Measurements from ENCODE around the gene SPATA17. TPM values are rescaled to one million over a fixed set of nuclear protein-coding genes. Genes with fewer than 3 reads are reported as not detected.

SPATA17 gene
- total and polyA plus RNA-seq, 2 experiments from 2014 or later: 1.2 to 3.5 TPM

- TF ChIP-seq, protein P1, sequence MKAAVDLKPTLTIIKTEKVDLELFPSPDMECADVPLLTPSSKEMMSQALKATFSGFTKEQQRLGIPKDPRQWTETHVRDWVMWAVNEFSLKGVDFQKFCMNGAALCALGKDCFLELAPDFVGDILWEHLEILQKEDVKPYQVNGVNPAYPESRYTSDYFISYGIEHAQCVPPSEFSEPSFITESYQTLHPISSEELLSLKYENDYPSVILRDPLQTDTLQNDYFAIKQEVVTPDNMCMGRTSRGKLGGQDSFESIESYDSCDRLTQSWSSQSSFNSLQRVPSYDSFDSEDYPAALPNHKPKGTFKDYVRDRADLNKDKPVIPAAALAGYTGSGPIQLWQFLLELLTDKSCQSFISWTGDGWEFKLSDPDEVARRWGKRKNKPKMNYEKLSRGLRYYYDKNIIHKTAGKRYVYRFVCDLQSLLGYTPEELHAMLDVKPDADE (IDR thresholded peaks at IDR 0.05): no peak
- no peak for TF ChIP-seq ZNF331 (CRISPR knock-in tag; IDR thresholded peaks at IDR 0.05; ENCODE audit: low read depth)
- TF ChIP-seq ZNF114 (CRISPR knock-in tag; IDR thresholded peaks at IDR 0.05): no peak
- no peak for TF ChIP-seq POLR2AphosphoS5 (IDR thresholded peaks at IDR 0.05; ENCODE audit: low read depth)
- TF ChIP-seq STAT1 (IDR thresholded peaks at IDR 0.05; ENCODE audit: unreplicated experiment): no peak
- TF ChIP-seq EZH2phosphoT487 (IDR thresholded peaks at IDR 0.05; ENCODE audit: unreplicated experiment): no peak
- TF ChIP-seq CREB1 (CRISPR knock-in tag; IDR thresholded peaks at IDR 0.05; ENCODE audit: low read depth): no peak
Observed at GRCh38 chr1:217907504-217907903, 276.4 kb downstream of the SPATA17 start (continued).

GRCh38 chr1:217910203-217910602 is 279.1 kb downstream of the SPATA17 start:
- Mint-ChIP-seq H3K9me3 (no peaks in the 10 kb centered on the region), H3K27ac (no peak overlapping the region), H3K27me3 (ENCODE audit: insufficient read depth, low read depth, poor library complexity) (peaks cover 3% of the 10 kb centered on the region), H3K4me1 (no peaks in the 10 kb centered on the region), H3K4me3 (no peak overlapping the region), H3K36me3 (ENCODE audit: low read depth) (no peaks in the 10 kb centered on the region)
- H3K79me2 ChIP-seq (replicated peaks; ENCODE audit: insufficient read depth): no peaks in the 10 kb centered on the region
- no peak for DNase-seq (ENCODE audit: low spot score)
- H3K4me1 ChIP-seq (ENCODE audit: insufficient read depth): no peaks in the 10 kb centered on the region
- H3K27me3 ChIP-seq (ENCODE audit: insufficient read depth): no peaks in the 10 kb centered on the region
- ATAC-seq: no peak
- no peak overlapping the region for H2AFZ ChIP-seq
- H3K4me2 ChIP-seq: no peak overlapping the region
- H3K36me3 ChIP-seq (ENCODE audit: insufficient read depth): no peaks in the 10 kb centered on the region
- H4K20me1 ChIP-seq (replicated peaks; ENCODE audit: insufficient read depth): no peaks in the 10 kb centered on the region
- H3K9me2 ChIP-seq (ENCODE audit: insufficient read depth): no peaks in the 10 kb centered on the region
- no peaks in the 10 kb centered on the region for H3F3A ChIP-seq (replicated peaks; ENCODE audit: low read depth)
- no peak overlapping the region for H3K27ac ChIP-seq (ENCODE audit: low read depth)
- H3K4me3 ChIP-seq: no peak overlapping the region
- TF ChIP-seq EZH2phosphoT487 (IDR thresholded peaks at IDR 0.05; ENCODE audit: unreplicated experiment) (no peak), JUNB (IDR thresholded peaks at IDR 0.05; ENCODE audit: unreplicated experiment) (no peak), ZNF331 (CRISPR knock-in tag; IDR thresholded peaks at IDR 0.05; ENCODE audit: low read depth) (no peak), ZNF114 (CRISPR knock-in tag; IDR thresholded peaks at IDR 0.05) (no peak)
- TF ChIP-seq, protein P2, sequence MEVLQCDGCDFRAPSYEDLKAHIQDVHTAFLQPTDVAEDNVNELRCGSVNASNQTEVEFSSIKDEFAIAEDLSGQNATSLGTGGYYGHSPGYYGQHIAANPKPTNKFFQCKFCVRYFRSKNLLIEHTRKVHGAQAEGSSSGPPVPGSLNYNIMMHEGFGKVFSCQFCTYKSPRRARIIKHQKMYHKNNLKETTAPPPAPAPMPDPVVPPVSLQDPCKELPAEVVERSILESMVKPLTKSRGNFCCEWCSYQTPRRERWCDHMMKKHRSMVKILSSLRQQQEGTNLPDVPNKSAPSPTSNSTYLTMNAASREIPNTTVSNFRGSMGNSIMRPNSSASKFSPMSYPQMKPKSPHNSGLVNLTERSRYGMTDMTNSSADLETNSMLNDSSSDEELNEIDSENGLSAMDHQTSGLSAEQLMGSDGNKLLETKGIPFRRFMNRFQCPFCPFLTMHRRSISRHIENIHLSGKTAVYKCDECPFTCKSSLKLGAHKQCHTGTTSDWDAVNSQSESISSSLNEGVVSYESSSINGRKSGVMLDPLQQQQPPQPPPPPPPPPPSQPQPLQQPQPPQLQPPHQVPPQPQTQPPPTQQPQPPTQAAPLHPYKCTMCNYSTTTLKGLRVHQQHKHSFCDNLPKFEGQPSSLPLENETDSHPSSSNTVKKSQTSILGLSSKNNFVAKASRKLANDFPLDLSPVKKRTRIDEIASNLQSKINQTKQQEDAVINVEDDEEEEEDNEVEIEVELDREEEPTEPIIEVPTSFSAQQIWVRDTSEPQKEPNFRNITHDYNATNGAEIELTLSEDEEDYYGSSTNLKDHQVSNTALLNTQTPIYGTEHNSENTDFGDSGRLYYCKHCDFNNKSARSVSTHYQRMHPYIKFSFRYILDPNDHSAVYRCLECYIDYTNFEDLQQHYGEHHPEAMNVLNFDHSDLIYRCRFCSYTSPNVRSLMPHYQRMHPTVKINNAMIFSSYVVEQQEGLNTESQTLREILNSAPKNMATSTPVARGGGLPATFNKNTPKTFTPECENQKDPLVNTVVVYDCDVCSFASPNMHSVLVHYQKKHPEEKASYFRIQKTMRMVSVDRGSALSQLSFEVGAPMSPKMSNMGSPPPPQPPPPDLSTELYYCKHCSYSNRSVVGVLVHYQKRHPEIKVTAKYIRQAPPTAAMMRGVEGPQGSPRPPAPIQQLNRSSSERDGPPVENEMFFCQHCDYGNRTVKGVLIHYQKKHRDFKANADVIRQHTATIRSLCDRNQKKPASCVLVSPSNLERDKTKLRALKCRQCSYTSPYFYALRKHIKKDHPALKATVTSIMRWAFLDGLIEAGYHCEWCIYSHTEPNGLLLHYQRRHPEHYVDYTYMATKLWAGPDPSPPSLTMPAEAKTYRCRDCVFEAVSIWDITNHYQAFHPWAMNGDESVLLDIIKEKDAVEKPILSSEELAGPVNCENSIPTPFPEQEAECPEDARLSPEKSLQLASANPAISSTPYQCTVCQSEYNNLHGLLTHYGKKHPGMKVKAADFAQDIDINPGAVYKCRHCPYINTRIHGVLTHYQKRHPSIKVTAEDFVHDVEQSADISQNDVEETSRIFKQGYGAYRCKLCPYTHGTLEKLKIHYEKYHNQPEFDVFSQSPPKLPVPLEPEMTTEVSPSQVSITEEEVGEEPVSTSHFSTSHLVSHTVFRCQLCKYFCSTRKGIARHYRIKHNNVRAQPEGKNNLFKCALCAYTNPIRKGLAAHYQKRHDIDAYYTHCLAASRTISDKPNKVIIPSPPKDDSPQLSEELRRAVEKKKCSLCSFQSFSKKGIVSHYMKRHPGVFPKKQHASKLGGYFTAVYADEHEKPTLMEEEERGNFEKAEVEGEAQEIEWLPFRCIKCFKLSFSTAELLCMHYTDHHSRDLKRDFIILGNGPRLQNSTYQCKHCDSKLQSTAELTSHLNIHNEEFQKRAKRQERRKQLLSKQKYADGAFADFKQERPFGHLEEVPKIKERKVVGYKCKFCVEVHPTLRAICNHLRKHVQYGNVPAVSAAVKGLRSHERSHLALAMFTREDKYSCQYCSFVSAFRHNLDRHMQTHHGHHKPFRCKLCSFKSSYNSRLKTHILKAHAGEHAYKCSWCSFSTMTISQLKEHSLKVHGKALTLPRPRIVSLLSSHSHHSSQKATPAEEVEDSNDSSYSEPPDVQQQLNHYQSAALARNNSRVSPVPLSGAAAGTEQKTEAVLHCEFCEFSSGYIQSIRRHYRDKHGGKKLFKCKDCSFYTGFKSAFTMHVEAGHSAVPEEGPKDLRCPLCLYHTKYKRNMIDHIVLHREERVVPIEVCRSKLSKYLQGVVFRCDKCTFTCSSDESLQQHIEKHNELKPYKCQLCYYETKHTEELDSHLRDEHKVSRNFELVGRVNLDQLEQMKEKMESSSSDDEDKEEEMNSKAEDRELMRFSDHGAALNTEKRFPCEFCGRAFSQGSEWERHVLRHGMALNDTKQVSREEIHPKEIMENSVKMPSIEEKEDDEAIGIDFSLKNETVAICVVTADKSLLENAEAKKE (CRISPR knock-in tag; IDR thresholded peaks at IDR 0.05): no peak
